Activated T-helper 1 cell treated with anti-CD3 and anti-CD28 coated beads, Interleukin-2, amount 50 U/mL, for 16 hours (primary cell): ENCODE results near the gene UBL4A.

Source experiments
- DNase-seq, 2 donors: peaks; one replicate each; pipeline ENCODE4 v3.0.0-alpha.2; 2020; ENCODE audit warnings: low read depth in 1 of 2, low spot score in 1 of 2

The UBL4A gene

GRCh38 chrX:154464806-154465365 lies 21.5 kb downstream of the UBL4A start:
- DNase-seq, result no peak

GRCh38 chrX:154463611-154464220 lies 22.7 kb downstream of the UBL4A start:
- no peak for DNase-seq

GRCh38 chrX:154462396-154462795 lies 24.0 kb downstream of the UBL4A start:
- DNase-seq, result no peak

- no peak for DNase-seq
Measured at GRCh38 chrX:154460326-154460725, 26.1 kb downstream of the UBL4A start.

- no peak for DNase-seq
Measured at GRCh38 chrX:154459832-154460231, 26.6 kb downstream of the UBL4A start.

GRCh38 chrX:154458954-154459778 lies 27.2 kb downstream of the UBL4A start:
- no peak for DNase-seq

- DNase-seq, result peak; percentile 47 to 50
Measured at GRCh38 chrX:154458116-154458953, 28.1 kb downstream of the UBL4A start, which contains the start of gene PLXNA3. Gene PLXNA3 (plus strand): TSS chrX:154458281. CDS start chrX:154460184, 1,903 bp downstream.

GRCh38 chrX:154457491-154458115 lies 28.8 kb downstream of the UBL4A start:
- DNase-seq, result peak; percentile 14 to 40

GRCh38 chrX:154452823-154453222 lies 33.6 kb downstream of the UBL4A start:
- DNase-seq, result no peak

GRCh38 chrX:154450312-154450711 lies 36.1 kb downstream of the UBL4A start:
- no peak for DNase-seq

GRCh38 chrX:154449618-154450017 lies 36.8 kb downstream of the UBL4A start:
- no peak for DNase-seq

GRCh38 chrX:154448484-154448883 lies 37.9 kb downstream of the UBL4A start:
- no peak for DNase-seq

GRCh38 chrX:154446430-154446829 lies 40.0 kb downstream of the UBL4A start:
- DNase-seq, result no peak

GRCh38 chrX:154445776-154446175 lies 40.6 kb downstream of the UBL4A start:
- no peak for DNase-seq

- no peak for DNase-seq
Measured at GRCh38 chrX:154444755-154445246, 41.6 kb downstream of the UBL4A start.

GRCh38 chrX:154443992-154444754 lies 42.2 kb downstream of the UBL4A start, which contains the start of gene FAM50A:
Gene FAM50A (plus strand): TSS chrX:154444141. CDS start chrX:154444236, 95 bp downstream.
- DNase-seq, result peak; percentile 20 to 58

- DNase-seq, result no peak
Measured at GRCh38 chrX:154443479-154443910, 42.9 kb downstream of the UBL4A start.

GRCh38 chrX:154441984-154442707 lies 44.3 kb downstream of the UBL4A start:
- DNase-seq, result no peak

- DNase-seq, result no peak
Measured at GRCh38 chrX:154441564-154441963, 44.9 kb downstream of the UBL4A start.
